HG03139 (cell line): Measurements from ENCODE around the gene GJA9.
"Not testable (repeated sequence)": the region's sequence is repeated elsewhere in the genome, so short reads cannot be mapped to it uniquely, and the experiment has no call there.

Experiments used
- ATAC-seq: cut with Tn5 transposase; IDR thresholded peaks from one replicate; pipeline ENCODE4 v1.9.1; 2021; ENCODE audit not compliant: unreplicated experiment

Gene GJA9

GRCh38 chr1:38881487-38881886 is at the start of gene GJA9:
TSS of gene GJA9 (minus strand) at chr1:38881587. CDS start at chr1:38876098, 5,489 bp downstream.
- ATAC-seq: no peak

DNA sequence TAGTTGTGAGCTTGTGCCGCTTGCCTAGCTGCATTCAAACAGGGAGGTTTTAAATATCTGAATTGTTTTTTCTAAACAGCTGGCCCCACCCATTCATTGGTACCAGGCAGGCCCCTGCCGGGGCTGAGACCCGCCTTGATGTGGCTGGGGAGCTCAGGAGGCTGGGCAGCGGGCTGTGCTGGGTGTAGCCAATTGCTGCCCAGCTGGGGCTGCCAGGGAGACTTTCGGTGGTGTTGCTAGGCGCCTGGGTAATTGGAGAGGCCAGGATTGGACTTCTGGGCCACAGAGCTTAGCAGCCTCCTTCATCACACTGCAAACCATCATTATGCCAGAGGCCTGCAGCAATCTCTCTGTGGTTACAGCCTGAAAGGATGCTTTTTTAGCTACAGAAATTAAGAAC is 48.1 kb upstream of the GJA9 start:
- ATAC-seq: no peak

- ATAC-seq: no peak
Observed at GRCh38 chr1:38929054-38929453, 47.7 kb upstream of the GJA9 start.

GRCh38 chr1:38926091-38926490 is 44.7 kb upstream of the GJA9 start:
- ATAC-seq: no peak

DNA sequence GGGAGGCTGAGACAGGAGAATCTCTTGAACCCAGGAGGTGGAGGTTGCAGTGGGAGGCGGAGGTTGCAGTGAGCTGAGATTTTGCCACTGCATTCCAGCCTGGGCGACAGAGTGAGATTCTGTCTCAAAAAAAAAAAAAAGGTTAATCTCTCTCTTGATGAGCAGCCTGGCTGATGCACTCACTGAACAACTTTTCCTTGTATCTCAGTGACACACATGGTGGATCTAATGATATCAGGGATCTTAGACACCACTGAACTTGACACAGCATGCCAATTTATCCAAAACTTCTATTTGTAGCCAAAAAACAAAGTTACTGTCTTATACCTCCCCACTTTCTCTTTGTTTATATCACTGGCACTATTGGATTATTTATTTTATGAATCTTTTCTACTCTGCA is 44.0 kb upstream of the GJA9 start:
- ATAC-seq: no peak

DNA sequence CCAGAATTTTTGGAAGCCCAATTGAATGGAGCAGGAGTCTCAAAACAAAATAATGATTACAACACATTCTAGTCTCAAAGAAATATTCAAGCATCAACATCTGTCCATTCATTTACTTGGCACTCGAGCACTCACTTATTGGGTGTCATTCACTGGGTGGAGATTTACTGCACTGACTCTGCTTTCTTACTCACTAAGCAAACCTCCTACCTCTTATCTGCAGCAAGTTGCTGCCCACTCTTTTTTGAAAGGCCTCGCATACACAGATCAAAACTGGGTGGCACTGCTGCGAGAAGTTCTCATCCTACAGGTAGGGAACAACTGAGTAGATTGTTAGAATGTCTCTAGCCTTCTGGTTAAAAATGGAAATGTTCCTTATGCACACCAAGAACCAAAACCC is 42.2 kb upstream of the GJA9 start:
- no peak for ATAC-seq

- no peak for ATAC-seq
Observed at GRCh38 chr1:38919130-38919529, 37.7 kb upstream of the GJA9 start.

DNA sequence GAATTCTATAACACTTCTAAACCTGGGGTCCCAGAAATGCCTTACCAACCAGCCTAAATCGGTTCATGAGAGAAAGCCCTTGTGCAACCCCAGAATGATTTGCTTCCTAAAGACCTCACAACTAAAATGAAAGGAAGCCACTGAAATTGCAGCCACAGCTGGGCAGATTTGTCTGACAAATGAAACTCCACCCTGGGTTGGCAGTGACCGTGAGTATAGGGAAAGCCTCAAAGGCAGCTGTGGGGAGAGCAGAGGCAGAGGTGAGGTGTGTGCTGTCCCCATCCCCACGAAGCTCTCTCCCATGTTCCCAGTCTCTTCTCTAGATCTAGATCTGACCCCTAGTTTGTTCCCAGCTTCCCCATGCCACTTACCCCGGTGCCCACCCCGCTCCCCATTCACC is 37.2 kb upstream of the GJA9 start:
- no peak for ATAC-seq

GRCh38 chr1:38917772-38918171 is 36.4 kb upstream of the GJA9 start:
- no peak for ATAC-seq

- no peak for ATAC-seq
Observed at GRCh38 chr1:38917337-38917736, 36.0 kb upstream of the GJA9 start.

DNA sequence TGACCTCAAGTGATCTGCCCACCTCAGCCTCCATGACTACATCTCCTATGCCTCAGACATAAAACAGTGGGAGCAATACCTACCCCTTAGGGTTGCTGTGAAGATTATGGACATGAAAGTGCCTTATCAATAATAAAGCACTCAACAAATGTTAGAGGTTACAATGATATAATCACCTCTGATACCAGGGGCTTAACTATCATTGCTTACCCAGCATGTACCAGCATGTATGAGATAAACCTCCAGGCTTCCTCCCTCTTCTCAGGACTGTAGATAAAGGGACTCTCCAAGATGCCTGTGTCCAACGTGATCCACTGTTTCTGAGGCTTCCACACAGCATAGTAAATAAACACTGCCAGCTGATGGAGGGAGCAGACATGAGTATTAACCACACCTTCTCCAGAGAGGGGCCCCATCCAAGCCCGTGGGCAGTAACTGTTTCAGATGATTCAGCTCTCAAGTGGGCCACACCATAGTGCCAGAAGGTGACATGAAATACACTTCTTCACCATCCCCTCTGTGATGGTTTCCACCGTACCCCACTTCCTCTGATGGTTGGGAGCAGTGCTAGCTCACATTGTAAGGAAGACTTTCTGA is 34.1 kb upstream of the GJA9 start:
- no peak for ATAC-seq

- ATAC-seq: not testable (repeated sequence)
Observed at GRCh38 chr1:38914908-38915307, 33.5 kb upstream of the GJA9 start.

GRCh38 chr1:38908821-38909220 is 27.4 kb upstream of the GJA9 start:
- ATAC-seq: no peak

DNA sequence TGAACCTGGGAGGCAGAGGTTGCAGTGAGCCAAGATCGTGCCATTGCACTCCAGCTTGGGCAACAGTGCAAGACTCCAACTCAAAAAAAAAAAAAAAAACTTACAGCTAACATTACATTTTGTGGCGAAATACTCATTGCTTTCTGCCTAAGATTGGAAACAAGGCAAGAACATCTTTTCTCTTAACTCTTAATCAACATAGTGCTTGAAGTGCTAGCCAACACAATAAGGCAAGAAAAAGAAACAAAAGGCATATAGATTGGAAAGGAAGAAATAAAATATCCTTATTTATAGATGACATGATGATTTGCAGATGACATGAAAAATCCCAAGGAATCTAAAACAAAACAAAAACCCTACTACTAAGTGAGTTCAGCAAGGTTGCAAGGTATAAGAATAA is 24.6 kb upstream of the GJA9 start:
- ATAC-seq: no peak

GRCh38 chr1:38899560-38899959 is 18.2 kb upstream of the GJA9 start:
- no peak for ATAC-seq

GRCh38 chr1:38898653-38899230 is 17.4 kb upstream of the GJA9 start:
- ATAC-seq: no peak

DNA sequence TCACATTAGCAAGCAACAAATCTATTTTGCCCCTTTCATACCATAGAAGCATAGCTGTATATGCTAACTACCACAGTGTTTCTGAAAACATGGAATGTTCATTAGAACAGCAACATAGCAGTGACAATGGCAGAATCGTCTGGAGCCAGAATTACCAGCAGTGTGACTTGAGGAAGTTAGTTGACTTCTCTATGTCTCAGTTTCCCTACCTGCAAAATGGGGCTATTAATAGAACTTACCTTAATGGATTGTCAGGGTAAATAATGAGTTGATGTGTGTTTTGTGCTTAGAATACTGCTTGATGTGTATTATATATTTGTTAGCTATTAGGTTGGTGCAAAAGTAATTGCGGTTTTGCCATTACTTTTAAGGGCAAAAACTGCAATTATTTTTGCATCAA is 14.8 kb upstream of the GJA9 start:
- no peak for ATAC-seq

- ATAC-seq: no peak
Observed at GRCh38 chr1:38892976-38893375, 11.6 kb upstream of the GJA9 start.

GRCh38 chr1:38891753-38892152 is 10.4 kb upstream of the GJA9 start:
- ATAC-seq: no peak

- no peak for ATAC-seq
Observed at GRCh38 chr1:38889589-38889988, 8.2 kb upstream of the GJA9 start.

GRCh38 chr1:38888423-38889333 is 7.3 kb upstream of the GJA9 start:
- no peak for ATAC-seq

- no peak for ATAC-seq
Observed at GRCh38 chr1:38885092-38885491, 3.7 kb upstream of the GJA9 start.
